ENCODE data around the gene ADAMTSL1. TPM values are rescaled to one million over a fixed set of nuclear protein-coding genes. Genes with fewer than 3 reads are reported as not detected.

The ADAMTSL1 gene
- total RNA-seq, 1 donor from 2014 or later: 1.6 TPM

DNA sequence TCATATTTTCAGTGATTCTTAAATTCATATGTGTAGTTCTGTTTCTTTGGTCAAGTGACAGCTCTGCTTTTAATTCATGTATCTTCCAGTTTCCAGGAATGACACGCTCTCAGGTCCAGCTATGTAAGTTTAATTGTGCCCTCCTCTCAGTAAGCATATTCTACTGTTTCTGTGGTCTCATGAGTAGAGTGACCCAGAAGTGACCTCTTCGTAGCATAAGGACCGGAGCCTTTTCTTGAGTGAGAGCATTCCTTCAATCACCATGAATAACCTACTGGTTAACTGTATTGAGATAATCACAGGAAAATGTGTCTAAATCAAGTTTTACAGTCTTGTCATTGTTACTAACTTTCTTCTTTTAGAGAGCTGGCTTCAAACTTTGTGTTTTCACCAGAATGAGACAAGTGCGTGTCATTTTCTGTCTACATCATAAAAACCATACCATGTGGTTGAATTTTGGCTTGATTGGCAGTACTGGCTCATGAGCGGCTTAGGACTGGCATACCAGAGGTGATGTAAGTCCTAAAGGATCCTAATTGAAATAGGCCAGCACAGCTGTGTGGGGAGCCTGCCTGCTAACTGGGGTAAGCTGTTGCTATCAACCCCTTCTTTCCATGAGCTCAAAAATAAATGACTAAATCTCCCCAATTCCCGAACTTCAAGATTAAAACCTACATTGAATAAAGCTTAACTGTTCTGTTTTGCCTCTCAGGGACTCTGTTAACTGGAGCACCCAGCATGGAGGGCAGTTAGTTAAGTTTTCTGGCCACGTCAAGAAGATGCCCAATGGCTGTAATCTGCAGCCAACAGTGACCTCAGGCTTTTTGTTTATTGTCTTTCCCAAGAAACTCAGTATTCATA, 4.8 kb downstream of the ADAMTSL1 start:
- TF ChIP-seq, protein P1, sequence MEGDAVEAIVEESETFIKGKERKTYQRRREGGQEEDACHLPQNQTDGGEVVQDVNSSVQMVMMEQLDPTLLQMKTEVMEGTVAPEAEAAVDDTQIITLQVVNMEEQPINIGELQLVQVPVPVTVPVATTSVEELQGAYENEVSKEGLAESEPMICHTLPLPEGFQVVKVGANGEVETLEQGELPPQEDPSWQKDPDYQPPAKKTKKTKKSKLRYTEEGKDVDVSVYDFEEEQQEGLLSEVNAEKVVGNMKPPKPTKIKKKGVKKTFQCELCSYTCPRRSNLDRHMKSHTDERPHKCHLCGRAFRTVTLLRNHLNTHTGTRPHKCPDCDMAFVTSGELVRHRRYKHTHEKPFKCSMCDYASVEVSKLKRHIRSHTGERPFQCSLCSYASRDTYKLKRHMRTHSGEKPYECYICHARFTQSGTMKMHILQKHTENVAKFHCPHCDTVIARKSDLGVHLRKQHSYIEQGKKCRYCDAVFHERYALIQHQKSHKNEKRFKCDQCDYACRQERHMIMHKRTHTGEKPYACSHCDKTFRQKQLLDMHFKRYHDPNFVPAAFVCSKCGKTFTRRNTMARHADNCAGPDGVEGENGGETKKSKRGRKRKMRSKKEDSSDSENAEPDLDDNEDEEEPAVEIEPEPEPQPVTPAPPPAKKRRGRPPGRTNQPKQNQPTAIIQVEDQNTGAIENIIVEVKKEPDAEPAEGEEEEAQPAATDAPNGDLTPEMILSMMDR (IDR thresholded peaks at IDR 0.05; ENCODE audit: insufficient read depth, low read length, severe bottlenecking): no peak
- Histone ChIP-seq H3K4me3 (ENCODE audit: low read depth, low read length) (no peak overlapping the region), H3K27me3 (ENCODE audit: control insufficient read depth, insufficient read depth, low read length) (no peaks in the 10 kb centered on the region), H3K36me3 (ENCODE audit: control insufficient read depth, insufficient read depth, low read length) (no peaks in the 10 kb centered on the region)
- no peak for DNase-seq (ENCODE audit: low read depth)
- no peak for FAIRE-seq

DNA sequence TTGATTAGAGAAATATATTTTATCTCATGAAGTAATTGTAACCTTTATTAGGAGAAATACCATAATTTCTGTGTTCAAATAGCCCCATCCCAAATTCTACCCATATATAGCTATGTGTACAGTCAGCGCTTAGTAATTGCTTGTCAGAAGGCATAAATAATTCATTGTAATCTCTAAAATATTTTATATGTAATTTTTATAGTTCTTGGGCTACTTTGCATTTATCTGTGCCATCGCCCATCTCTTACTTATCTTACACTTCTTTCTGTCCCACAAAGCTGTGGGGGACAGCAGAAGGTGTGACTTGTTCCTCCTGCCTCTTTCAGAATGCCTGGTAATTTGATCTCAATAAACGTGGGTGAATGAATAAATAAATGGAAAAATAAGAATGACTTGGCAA, 5.5 kb downstream of the ADAMTSL1 start:
- Histone ChIP-seq H3K27me3 (ENCODE audit: control insufficient read depth, insufficient read depth, low read length) (no peaks in the 10 kb centered on the region), H3K36me3 (ENCODE audit: control insufficient read depth, insufficient read depth, low read length) (no peaks in the 10 kb centered on the region), H3K4me3 (ENCODE audit: low read depth, low read length) (no peak overlapping the region)
- TF ChIP-seq, protein P1 (IDR thresholded peaks at IDR 0.05; ENCODE audit: insufficient read depth, low read length, severe bottlenecking): no peak
- DNase-seq (ENCODE audit: low read depth) (no peak), FAIRE-seq (no peak)

DNA sequence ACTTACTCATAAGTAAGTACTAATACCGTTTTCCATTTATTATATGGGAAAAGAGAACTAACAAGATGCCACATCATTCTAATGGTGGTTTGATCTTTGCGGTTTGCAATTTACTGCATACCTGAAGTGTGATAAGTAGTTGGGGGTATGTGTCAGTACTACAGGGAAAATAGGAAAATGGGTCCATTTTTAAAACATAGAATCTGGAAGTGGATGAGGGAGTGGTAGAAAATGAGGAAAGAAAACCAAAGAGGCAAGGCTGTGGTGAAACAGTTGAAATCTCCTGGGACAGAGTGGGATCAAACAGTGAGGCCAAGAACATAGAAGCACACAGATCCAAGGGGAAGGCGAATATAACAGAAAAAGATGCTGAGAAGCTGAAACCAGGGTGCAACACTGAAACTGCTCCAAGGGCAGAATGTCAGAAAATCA, 6.7 kb downstream of the ADAMTSL1 start:
- DNase-seq (ENCODE audit: low read depth) (no peak), FAIRE-seq (no peak)
- H3K4me3 ChIP-seq (ENCODE audit: low read depth, low read length): no peak overlapping the region
- no peaks in the 10 kb centered on the region for H3K36me3 ChIP-seq (ENCODE audit: control insufficient read depth, insufficient read depth, low read length)
- TF ChIP-seq, protein P1 (IDR thresholded peaks at IDR 0.05; ENCODE audit: insufficient read depth, low read length, severe bottlenecking): no peak
- H3K27me3 ChIP-seq (ENCODE audit: control insufficient read depth, insufficient read depth, low read length): no peaks in the 10 kb centered on the region

DNA sequence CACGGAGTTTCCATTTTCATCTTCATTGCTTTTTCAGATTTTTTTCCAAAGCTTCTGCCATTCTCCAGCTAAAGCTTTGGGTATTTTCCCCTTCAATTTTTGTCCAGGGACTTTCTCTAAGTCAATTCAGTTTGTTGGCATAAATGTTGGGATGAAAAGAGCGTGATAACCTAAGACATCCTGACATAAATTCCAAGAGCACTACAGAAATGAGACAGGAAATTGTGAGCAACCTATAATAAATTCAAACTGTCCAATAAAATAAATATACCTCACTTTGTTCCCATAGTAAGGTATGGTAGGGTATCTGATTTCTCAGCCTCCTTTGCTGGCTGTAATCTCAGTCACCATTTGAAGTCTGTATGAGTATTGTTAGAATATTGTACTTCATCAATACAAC, 8.4 kb downstream of the ADAMTSL1 start:
- Histone ChIP-seq H3K36me3 (ENCODE audit: control insufficient read depth, insufficient read depth, low read length) (no peaks in the 10 kb centered on the region), H3K27me3 (ENCODE audit: control insufficient read depth, insufficient read depth, low read length) (no peaks in the 10 kb centered on the region), H3K4me3 (ENCODE audit: low read depth, low read length) (no peak overlapping the region)
- FAIRE-seq (no peak), DNase-seq (ENCODE audit: low read depth) (no peak)
- TF ChIP-seq, protein P1 (IDR thresholded peaks at IDR 0.05; ENCODE audit: insufficient read depth, low read length, severe bottlenecking): no peak

DNA sequence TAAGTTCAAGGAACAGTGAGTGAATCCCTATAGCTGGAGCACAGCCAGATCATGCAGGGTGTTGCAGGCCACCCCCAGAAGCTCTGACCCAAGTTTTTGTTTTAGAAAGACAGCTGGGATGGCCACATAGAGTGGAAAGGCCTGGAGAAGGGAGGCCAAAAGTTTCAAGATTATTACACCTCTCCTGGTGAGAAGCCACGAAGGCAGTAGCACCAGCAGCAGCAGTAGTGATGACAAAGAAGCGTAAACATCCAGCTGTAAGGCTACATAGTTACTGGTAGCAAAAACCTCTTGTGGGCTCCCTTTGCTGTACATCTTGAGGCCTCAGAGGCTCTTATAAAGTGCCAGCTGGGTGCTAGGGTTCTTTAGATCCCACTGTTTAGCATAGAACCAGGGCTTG, 11.8 kb downstream of the ADAMTSL1 start:
- TF ChIP-seq, protein P1 (IDR thresholded peaks at IDR 0.05; ENCODE audit: insufficient read depth, low read length, severe bottlenecking): no peak
- no peak overlapping the region for H3K4me3 ChIP-seq (ENCODE audit: low read depth, low read length)
- DNase-seq (ENCODE audit: low read depth): no peak
- H3K36me3 ChIP-seq (ENCODE audit: control insufficient read depth, insufficient read depth, low read length): no peaks in the 10 kb centered on the region
- no peak for FAIRE-seq
- H3K27me3 ChIP-seq (ENCODE audit: control insufficient read depth, insufficient read depth, low read length): no peaks in the 10 kb centered on the region

Measured in bronchial epithelial cell (primary cell).